HEK293 (cell line): ENCODE measurements around the gene ARID1A.

ENCODE experiments used
- GLIS1 ChIP-seq: fragments of 450-650 bp; formaldehyde crosslinking; IDR thresholded peaks from 2 replicates; pipeline ENCODE4 v1.5.1; 2016; ENCODE audit warnings: missing biosample characterization, missing genetic modification characterization
- HOXA7 ChIP-seq: sonication (generic); formaldehyde crosslinking; IDR thresholded peaks from 2 replicates; pipeline ENCODE4 v1.8.1; 2022; ENCODE audit warnings: missing genetic modification reagents, borderline replicate concordance
- HOXC10 ChIP-seq: sonication (generic); formaldehyde crosslinking; IDR thresholded peaks from 2 replicates; pipeline ENCODE4 v1.8.1; 2023; ENCODE audit warnings: mild to moderate bottlenecking, missing genetic modification reagents
- SCRT2 ChIP-seq: fragments of 450-650 bp; formaldehyde crosslinking; IDR thresholded peaks from 2 replicates; pipeline ENCODE4 v1.5.1; 2016; ENCODE audit warnings: missing biosample characterization, missing genetic modification characterization
- SETDB1 ChIP-seq: IDR thresholded peaks from one replicate; pipeline ENCODE4 v1.6.1; 2017; ENCODE audit warnings: mild to moderate bottlenecking, low read length, moderate library complexity, mixed read lengths; ENCODE audit not compliant: insufficient read length
- SP2 ChIP-seq: fragments of 450-650 bp; formaldehyde crosslinking; IDR thresholded peaks from 2 replicates; pipeline ENCODE4 v1.5.1; 2016; ENCODE audit warnings: missing biosample characterization, missing genetic modification characterization
- SP7 ChIP-seq: fragments of 450-650 bp; formaldehyde crosslinking; IDR thresholded peaks from 2 replicates; pipeline ENCODE4 v1.5.1; 2016; ENCODE audit warnings: missing biosample characterization, missing genetic modification characterization
- WT1 ChIP-seq: fragments of 450-650 bp; formaldehyde crosslinking; IDR thresholded peaks from 2 replicates; pipeline ENCODE4 v1.5.1; 2016; ENCODE audit warnings: missing biosample characterization, missing genetic modification characterization
- YY1 ChIP-seq: fragments of 450-650 bp; formaldehyde crosslinking; IDR thresholded peaks from 2 replicates; pipeline ENCODE4 v1.5.1; 2018; ENCODE audit warnings: missing biosample characterization, missing genetic modification characterization
- ZBTB20 ChIP-seq: fragments of 450-650 bp; formaldehyde crosslinking; IDR thresholded peaks from 2 replicates; pipeline ENCODE4 v1.5.1; 2016; ENCODE audit warnings: missing biosample characterization, missing genetic modification characterization
- ZBTB48 ChIP-seq: fragments of 450-650 bp; formaldehyde crosslinking; IDR thresholded peaks from 2 replicates; pipeline ENCODE4 v1.5.1; 2016; ENCODE audit warnings: missing biosample characterization, missing genetic modification characterization
- ZFP69B ChIP-seq: fragments of 450-650 bp; formaldehyde crosslinking; IDR thresholded peaks from 2 replicates; pipeline ENCODE4 v1.5.1; 2016; ENCODE audit warnings: missing biosample characterization, missing genetic modification characterization
- ZIC2 ChIP-seq: fragments of 450-650 bp; formaldehyde crosslinking; IDR thresholded peaks from 2 replicates; pipeline ENCODE4 v1.5.1; 2016; ENCODE audit warnings: missing biosample characterization, missing genetic modification characterization
- ZNF114 ChIP-seq: fragments of 450-650 bp; formaldehyde crosslinking; IDR thresholded peaks from 2 replicates; pipeline ENCODE4 v1.5.0; 2017; ENCODE audit warnings: missing biosample characterization, missing genetic modification characterization
- ZNF157 ChIP-seq: fragments of 450-650 bp; formaldehyde crosslinking; IDR thresholded peaks from 2 replicates; pipeline ENCODE4 v1.5.1; 2016; ENCODE audit warnings: missing biosample characterization, missing genetic modification characterization
- ZNF169 ChIP-seq: fragments of 450-650 bp; formaldehyde crosslinking; IDR thresholded peaks from 2 replicates; pipeline ENCODE4 v1.5.1; 2016; ENCODE audit warnings: missing biosample characterization, missing genetic modification characterization
- ZNF214 ChIP-seq: fragments of 450-650 bp; formaldehyde crosslinking; IDR thresholded peaks from 2 replicates; pipeline ENCODE4 v1.5.1; 2017; ENCODE audit warnings: missing biosample characterization, mild to moderate bottlenecking, missing genetic modification characterization, borderline replicate concordance
- ZNF223 ChIP-seq: fragments of 450-650 bp; formaldehyde crosslinking; IDR thresholded peaks from 2 replicates; pipeline ENCODE4 v1.5.1; 2016; ENCODE audit warnings: missing biosample characterization, missing genetic modification characterization
- ZNF311 ChIP-seq: fragments of 450-650 bp; formaldehyde crosslinking; IDR thresholded peaks from 2 replicates; pipeline ENCODE4 v1.5.1; 2017; ENCODE audit warnings: missing biosample characterization, missing genetic modification characterization, borderline replicate concordance
- ZNF354C ChIP-seq: fragments of 450-650 bp; formaldehyde crosslinking; IDR thresholded peaks from 2 replicates; pipeline ENCODE4 v1.5.1; 2016; ENCODE audit warnings: missing biosample characterization, missing genetic modification characterization, low read depth, borderline replicate concordance
- ZNF37A ChIP-seq: fragments of 450-650 bp; IDR thresholded peaks from 2 replicates; pipeline ENCODE4 v1.5.1; 2018; ENCODE audit warnings: missing biosample characterization, missing genetic modification characterization
- ZNF394 ChIP-seq: fragments of 450-650 bp; formaldehyde crosslinking; IDR thresholded peaks from 2 replicates; pipeline ENCODE4 v1.5.1; 2016; ENCODE audit warnings: missing biosample characterization, missing genetic modification characterization, mild to moderate bottlenecking, moderate library complexity, borderline replicate concordance
- ZNF423 ChIP-seq: fragments of 450-650 bp; formaldehyde crosslinking; IDR thresholded peaks from 2 replicates; pipeline ENCODE4 v1.5.1; 2016; ENCODE audit warnings: missing biosample characterization, missing genetic modification characterization
- ZNF48 ChIP-seq: fragments of 450-650 bp; formaldehyde crosslinking; IDR thresholded peaks from 2 replicates; pipeline ENCODE4 v1.5.1; 2016; ENCODE audit warnings: missing biosample characterization, missing genetic modification characterization
- ZNF501 ChIP-seq: fragments of 450-650 bp; formaldehyde crosslinking; IDR thresholded peaks from 2 replicates; pipeline ENCODE4 v1.5.1; 2016; ENCODE audit warnings: missing biosample characterization, missing genetic modification characterization
- ZNF510 ChIP-seq: fragments of 450-650 bp; formaldehyde crosslinking; IDR thresholded peaks from 2 replicates; pipeline ENCODE4 v1.5.1; 2018; ENCODE audit warnings: mild to moderate bottlenecking, missing genetic modification characterization, missing biosample characterization; ENCODE audit not compliant: insufficient replicate concordance
- ZNF521 ChIP-seq: fragments of 450-650 bp; formaldehyde crosslinking; IDR thresholded peaks from 2 replicates; pipeline ENCODE4 v1.5.1; 2017; ENCODE audit warnings: missing biosample characterization, mild to moderate bottlenecking, missing genetic modification characterization
- ZNF585B ChIP-seq: fragments of 450-650 bp; formaldehyde crosslinking; IDR thresholded peaks from 2 replicates; pipeline ENCODE4 v1.5.1; 2016; ENCODE audit warnings: missing biosample characterization, missing genetic modification characterization
- ZNF76 ChIP-seq: fragments of 450-650 bp; formaldehyde crosslinking; IDR thresholded peaks from 2 replicates; pipeline ENCODE4; 2016; ENCODE audit warnings: low read depth, missing biosample characterization, missing genetic modification characterization, borderline replicate concordance
- TF ChIP-seq, protein P1 (sequence below): fragments of 450-650 bp; formaldehyde crosslinking; IDR thresholded peaks from 2 replicates; pipeline ENCODE4 v1.5.1; 2016; ENCODE audit warnings: missing biosample characterization, missing genetic modification characterization
- TF ChIP-seq, protein P2 (sequence below): fragments of 450-650 bp; formaldehyde crosslinking; IDR thresholded peaks from 2 replicates; pipeline ENCODE4 v1.5.1; 2017; ENCODE audit warnings: missing biosample characterization, missing genetic modification characterization
- TF ChIP-seq, protein P3 (sequence below): fragments of 450-650 bp; formaldehyde crosslinking; IDR thresholded peaks from 2 replicates; pipeline ENCODE4 v1.5.1; 2016; ENCODE audit warnings: missing biosample characterization, missing genetic modification characterization
- TF ChIP-seq, protein P4 (sequence below): fragments of 450-650 bp; formaldehyde crosslinking; IDR thresholded peaks from 2 replicates; pipeline ENCODE4 v1.5.1; 2016; ENCODE audit warnings: missing biosample characterization, missing genetic modification characterization
- TF ChIP-seq, protein P5 (sequence below): fragments of 450-650 bp; formaldehyde crosslinking; IDR thresholded peaks from 2 replicates; pipeline ENCODE4 v1.5.1; 2016; ENCODE audit warnings: missing biosample characterization, missing genetic modification characterization
- TF ChIP-seq, protein P6 (sequence below): fragments of 450-650 bp; formaldehyde crosslinking; IDR thresholded peaks from 2 replicates; pipeline ENCODE4 v1.5.1; 2016; ENCODE audit warnings: missing biosample characterization, missing genetic modification characterization

The ARID1A gene

DNA sequence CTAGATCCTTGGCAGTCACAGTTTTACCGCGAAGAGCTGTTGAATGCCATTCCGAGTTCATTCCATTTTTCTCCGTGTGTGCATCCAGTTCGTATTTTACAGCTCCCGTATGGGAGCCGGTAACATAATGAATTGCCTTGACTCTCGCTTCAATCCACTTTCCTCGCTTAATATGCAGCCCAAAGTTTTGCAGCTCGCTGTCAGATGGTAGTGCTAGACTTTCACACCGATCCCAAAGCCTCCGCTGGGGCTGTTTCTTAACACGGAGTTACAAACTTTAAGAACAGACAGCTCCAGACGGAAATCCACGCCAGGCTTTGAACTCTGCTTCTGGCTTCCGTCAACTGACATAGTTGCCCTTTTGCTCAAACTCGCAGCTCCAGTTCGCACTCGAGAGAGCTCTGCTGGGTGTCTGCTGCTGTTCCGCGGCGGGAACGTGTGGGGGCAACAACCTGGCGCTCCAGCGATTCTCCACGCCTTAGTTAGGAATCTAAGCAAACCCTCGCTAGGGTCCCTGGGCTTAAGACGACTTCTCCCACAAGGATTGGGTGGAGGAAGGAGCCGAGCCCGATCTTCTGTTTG is 3.5 kb upstream of the ARID1A start (continued):
- TF ChIP-seq ZNF394 (tag by site-specific recombination) (0 out of 2 replicates have a peak, but pooled peaks have one; percentile 41), ZNF423 (tag by site-specific recombination) (no peak), ZNF76 (peak; percentile 35; the same call in 1 of the 2 replicates), ZFP69B (tag by site-specific recombination) (peak; percentile 94), ZNF510 (no peak), WT1 (tag by site-specific recombination) (peak; percentile 9; the same call in 1 of the 2 replicates), ZNF501 (tag by site-specific recombination) (no peak), GLIS1 (tag by site-specific recombination) (peak; percentile 66; the same call in 1 of the 2 replicates), ZNF169 (no peak), ZNF157 (tag by site-specific recombination) (no peak), SCRT2 (peak; percentile 98), SP2 (tag by site-specific recombination) (peak; percentile 7; the same call in 1 of the 2 replicates), ZNF214 (tag by site-specific recombination) (no peak), ZNF114 (tag by site-specific recombination) (no peak), ZNF37A (tag by site-specific recombination) (no peak), SETDB1 (peak; percentile 68), ZNF354C (tag by site-specific recombination) (no peak), ZIC2 (tag by site-specific recombination) (no peak), HOXA7 (no peak), ZNF521 (tag by site-specific recombination) (no peak), ZBTB48 (peak; percentile 64; the same call in 1 of the 2 replicates), ZNF48 (tag by site-specific recombination) (no peak), SP7 (peak; percentile 49), YY1 (no peak), ZNF311 (tag by site-specific recombination) (no peak), HOXC10 (CRISPR knock-in tag) (no peak), ZNF585B (tag by site-specific recombination) (no peak), ZNF223 (tag by site-specific recombination) (no peak), ZBTB20 (tag by site-specific recombination) (peak; percentile 33; the same call in 1 of the 2 replicates)
- TF ChIP-seq, protein P1, sequence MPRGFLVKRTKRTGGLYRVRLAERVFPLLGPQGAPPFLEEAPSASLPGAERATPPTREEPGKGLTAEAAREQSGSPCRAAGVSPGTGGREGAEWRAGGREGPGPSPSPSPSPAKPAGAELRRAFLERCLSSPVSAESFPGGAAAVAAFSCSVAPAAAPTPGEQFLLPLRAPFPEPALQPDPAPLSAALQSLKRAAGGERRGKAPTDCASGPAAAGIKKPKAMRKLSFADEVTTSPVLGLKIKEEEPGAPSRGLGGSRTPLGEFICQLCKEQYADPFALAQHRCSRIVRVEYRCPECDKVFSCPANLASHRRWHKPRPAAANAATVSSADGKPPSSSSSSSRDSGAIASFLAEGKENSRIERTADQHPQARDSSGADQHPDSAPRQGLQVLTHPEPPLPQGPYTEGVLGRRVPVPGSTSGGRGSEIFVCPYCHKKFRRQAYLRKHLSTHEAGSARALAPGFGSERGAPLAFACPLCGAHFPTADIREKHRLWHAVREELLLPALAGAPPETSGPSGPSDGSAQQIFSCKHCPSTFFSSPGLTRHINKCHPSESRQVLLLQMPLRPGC (tag by site-specific recombination): no peak
- TF ChIP-seq, protein P2, sequence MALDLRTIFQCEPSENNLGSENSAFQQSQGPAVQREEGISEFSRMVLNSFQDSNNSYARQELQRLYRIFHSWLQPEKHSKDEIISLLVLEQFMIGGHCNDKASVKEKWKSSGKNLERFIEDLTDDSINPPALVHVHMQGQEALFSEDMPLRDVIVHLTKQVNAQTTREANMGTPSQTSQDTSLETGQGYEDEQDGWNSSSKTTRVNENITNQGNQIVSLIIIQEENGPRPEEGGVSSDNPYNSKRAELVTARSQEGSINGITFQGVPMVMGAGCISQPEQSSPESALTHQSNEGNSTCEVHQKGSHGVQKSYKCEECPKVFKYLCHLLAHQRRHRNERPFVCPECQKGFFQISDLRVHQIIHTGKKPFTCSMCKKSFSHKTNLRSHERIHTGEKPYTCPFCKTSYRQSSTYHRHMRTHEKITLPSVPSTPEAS (tag by site-specific recombination): peak; percentile 98
- TF ChIP-seq, protein P3, sequence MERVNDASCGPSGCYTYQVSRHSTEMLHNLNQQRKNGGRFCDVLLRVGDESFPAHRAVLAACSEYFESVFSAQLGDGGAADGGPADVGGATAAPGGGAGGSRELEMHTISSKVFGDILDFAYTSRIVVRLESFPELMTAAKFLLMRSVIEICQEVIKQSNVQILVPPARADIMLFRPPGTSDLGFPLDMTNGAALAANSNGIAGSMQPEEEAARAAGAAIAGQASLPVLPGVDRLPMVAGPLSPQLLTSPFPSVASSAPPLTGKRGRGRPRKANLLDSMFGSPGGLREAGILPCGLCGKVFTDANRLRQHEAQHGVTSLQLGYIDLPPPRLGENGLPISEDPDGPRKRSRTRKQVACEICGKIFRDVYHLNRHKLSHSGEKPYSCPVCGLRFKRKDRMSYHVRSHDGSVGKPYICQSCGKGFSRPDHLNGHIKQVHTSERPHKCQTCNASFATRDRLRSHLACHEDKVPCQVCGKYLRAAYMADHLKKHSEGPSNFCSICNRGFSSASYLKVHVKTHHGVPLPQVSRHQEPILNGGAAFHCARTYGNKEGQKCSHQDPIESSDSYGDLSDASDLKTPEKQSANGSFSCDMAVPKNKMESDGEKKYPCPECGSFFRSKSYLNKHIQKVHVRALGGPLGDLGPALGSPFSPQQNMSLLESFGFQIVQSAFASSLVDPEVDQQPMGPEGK (tag by site-specific recombination): peak; percentile 72
- TF ChIP-seq, protein P4, sequence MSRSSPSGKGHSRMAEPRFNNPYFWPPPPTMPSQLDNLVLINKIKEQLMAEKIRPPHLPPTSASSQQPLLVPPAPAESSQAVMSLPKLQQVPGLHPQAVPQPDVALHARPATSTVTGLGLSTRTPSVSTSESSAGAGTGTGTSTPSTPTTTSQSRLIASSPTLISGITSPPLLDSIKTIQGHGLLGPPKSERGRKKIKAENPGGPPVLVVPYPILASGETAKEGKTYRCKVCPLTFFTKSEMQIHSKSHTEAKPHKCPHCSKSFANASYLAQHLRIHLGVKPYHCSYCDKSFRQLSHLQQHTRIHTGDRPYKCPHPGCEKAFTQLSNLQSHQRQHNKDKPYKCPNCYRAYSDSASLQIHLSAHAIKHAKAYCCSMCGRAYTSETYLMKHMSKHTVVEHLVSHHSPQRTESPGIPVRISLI (tag by site-specific recombination): no peak
- TF ChIP-seq, protein P5, sequence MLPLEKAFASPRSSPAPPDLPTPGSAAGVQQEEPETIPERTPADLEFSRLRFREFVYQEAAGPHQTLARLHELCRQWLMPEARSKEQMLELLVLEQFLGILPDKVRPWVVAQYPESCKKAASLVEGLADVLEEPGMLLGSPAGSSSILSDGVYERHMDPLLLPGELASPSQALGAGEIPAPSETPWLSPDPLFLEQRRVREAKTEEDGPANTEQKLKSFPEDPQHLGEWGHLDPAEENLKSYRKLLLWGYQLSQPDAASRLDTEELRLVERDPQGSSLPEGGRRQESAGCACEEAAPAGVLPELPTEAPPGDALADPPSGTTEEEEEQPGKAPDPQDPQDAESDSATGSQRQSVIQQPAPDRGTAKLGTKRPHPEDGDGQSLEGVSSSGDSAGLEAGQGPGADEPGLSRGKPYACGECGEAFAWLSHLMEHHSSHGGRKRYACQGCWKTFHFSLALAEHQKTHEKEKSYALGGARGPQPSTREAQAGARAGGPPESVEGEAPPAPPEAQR (tag by site-specific recombination): no peak
- TF ChIP-seq, protein P6, sequence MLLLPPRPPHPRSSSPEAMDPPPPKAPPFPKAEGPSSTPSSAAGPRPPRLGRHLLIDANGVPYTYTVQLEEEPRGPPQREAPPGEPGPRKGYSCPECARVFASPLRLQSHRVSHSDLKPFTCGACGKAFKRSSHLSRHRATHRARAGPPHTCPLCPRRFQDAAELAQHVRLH: peak; percentile 92
